ENCODE measurements around the gene MUSTN1. TPM values are rescaled to one million over a fixed set of nuclear protein-coding genes. Genes with fewer than 3 reads are reported as not detected.

MUSTN1 gene
- not detected in 2 replicates for total RNA-seq

GRCh38 chr3:52834871-52835501 lies at the start of gene MUSTN1:
MUSTN1 (minus strand) TSS chr3:52835019; CDS start chr3:52834948, 71 bp downstream.

GRCh38 chr3:52830535-52831258 lies 4.1 kb downstream of the MUSTN1 start, which contains the start of gene ITIH4:
ITIH4 (minus strand) TSS chr3:52830672; CDS start chr3:52830642, 30 bp downstream.

GRCh38 chr3:52794612-52795099 lies 40.2 kb downstream of the MUSTN1 start, which contains the start of gene ITIH3:
ITIH3 (plus strand) TSS chr3:52794796; CDS start chr3:52794804, 8 bp downstream.

Other genes with a start within 250 kb of the MUSTN1 start
- gene PBRM1, start 149.1 kb downstream of the MUSTN1 start, total RNA-seq = 36.6 and 42.7 TPM in 2 replicates
- gene GNL3, start 149.0 kb downstream of the MUSTN1 start, total RNA-seq = 54.0 and 79.2 TPM in 2 replicates
- 97.8 and 98.1 TPM in 2 replicates for gene GLT8D1, start 129.2 kb downstream of the MUSTN1 start, total RNA-seq
- gene SPCS1, start 128.9 kb downstream of the MUSTN1 start, total RNA-seq = 184 and 227 TPM in 2 replicates
- gene NEK4, start 64.1 kb downstream of the MUSTN1 start, total RNA-seq = 9.9 and 11.8 TPM in 2 replicates
- not detected in 2 replicates for gene ITIH1, start 57.4 kb downstream of the MUSTN1 start, total RNA-seq
- gene ITIH3, start 40.2 kb downstream of the MUSTN1 start, total RNA-seq = 0.24 TPM in 1 of 2 replicates, not detected in the other
- 0.39 and 2.2 TPM in 2 replicates for gene ITIH4, start 4.3 kb downstream of the MUSTN1 start, total RNA-seq
- gene STIMATE, start 62.5 kb upstream of the MUSTN1 start, total RNA-seq = 10.8 and 23.7 TPM in 2 replicates
- 2.0 and 2.8 TPM in 2 replicates for gene SFMBT1, start 211.1 kb upstream of the MUSTN1 start, total RNA-seq

Data from cardiac ventricle fibroblast (primary cell).